SK-N-MC (cell line): Measurements from ENCODE around the gene PHRF1.

Experiments used
- DNase-seq: peaks from one replicate; pipeline ENCODE4 v3.0.0-alpha.2; 2011; ENCODE audit warnings: low read depth, low spot score
- H3K27ac ChIP-seq: fragments of 200-600 bp; sonication (generic); 2 replicates; pipeline ENCODE4 v1.5.1; 2016; ENCODE audit warnings: mixed run types
- H3K36me3 ChIP-seq: fragments of 200-600 bp; sonication (generic); 2 replicates; pipeline ENCODE4 v1.6.1; 2017; ENCODE audit warnings: antibody characterized with exemption, low read length, mixed read lengths; ENCODE audit not compliant: insufficient read depth
- H3K4me3 ChIP-seq: fragments of 200-600 bp; sonication (generic); 2 replicates; pipeline ENCODE4 v1.5.1; 2016
- H3K9ac ChIP-seq: fragments of 200-600 bp; sonication (generic); 2 replicates; pipeline ENCODE4 v1.8.0; 2017; ENCODE audit warnings: mixed run types, mixed read lengths; ENCODE audit not compliant: insufficient read length
- H3K9me3 ChIP-seq: fragments of 200-600 bp; sonication (generic); 2 replicates; pipeline ENCODE4 v1.6.1; 2017; ENCODE audit warnings: low read depth, mild to moderate bottlenecking, antibody characterized with exemption, low read length, moderate library complexity, mixed read lengths
- EZH2 ChIP-seq: fragments of 200-600 bp; sonication (generic); IDR thresholded peaks from one replicate; pipeline ENCODE4 v1.6.1; 2017; ENCODE audit warnings: antibody characterized with exemption
- FOXP2 ChIP-seq: optimal IDR thresholded peaks from 2 replicates; pipeline ENCODE3; 2011; ENCODE audit warnings: mild to moderate bottlenecking, moderate library complexity; ENCODE audit not compliant: insufficient read depth; ENCODE audit errors: extremely low read length, control extremely low read depth
- POLR2AphosphoS5 ChIP-seq: IDR thresholded peaks from 2 replicates; pipeline ENCODE4 v1.6.1; 2012; ENCODE audit warnings: mild to moderate bottlenecking, low read depth, low read length, borderline replicate concordance

The PHRF1 gene

GRCh38 chr11:584287-584686 lies 8.0 kb downstream of the PHRF1 start:
- Histone ChIP-seq H3K27ac (no peak overlapping the region), H3K9ac (no peak overlapping the region), H3K4me3 (no peak overlapping the region), H3K36me3 (peaks cover 50% of the 10 kb centered on the region), H3K9me3 (no peaks in the 10 kb centered on the region)
- no peak for DNase-seq
- TF ChIP-seq FOXP2, result no peak
- TF ChIP-seq POLR2AphosphoS5, result no peak
- TF ChIP-seq EZH2, result no peak

- DNase-seq, result no peak
- Histone ChIP-seq H3K9ac (no peak overlapping the region), H3K27ac (no peak overlapping the region), H3K36me3 (peaks cover 67% of the 10 kb centered on the region), H3K9me3 (no peaks in the 10 kb centered on the region), H3K4me3 (no peak overlapping the region)
- TF ChIP-seq EZH2 (no peak), POLR2AphosphoS5 (no peak), FOXP2 (no peak)
Measured at GRCh38 chr11:586376-587316, 10.4 kb downstream of the PHRF1 start.

GRCh38 chr11:587546-587945 lies 11.3 kb downstream of the PHRF1 start:
- peaks cover 67% of the 10 kb centered on the region for H3K36me3 ChIP-seq
- H3K4me3 ChIP-seq, result no peak overlapping the region
- H3K9me3 ChIP-seq, result no peaks in the 10 kb centered on the region
- DNase-seq, result no peak
- TF ChIP-seq FOXP2 (no peak), POLR2AphosphoS5 (no peak), EZH2 (no peak)
- H3K9ac ChIP-seq, result no peak overlapping the region
- H3K27ac ChIP-seq, result no peak overlapping the region

- Histone ChIP-seq H3K27ac (no peak overlapping the region), H3K9ac (no peak overlapping the region), H3K4me3 (no peak overlapping the region), H3K9me3 (no peaks in the 10 kb centered on the region), H3K36me3 (peaks cover 72% of the 10 kb centered on the region)
- no peak for DNase-seq
- TF ChIP-seq POLR2AphosphoS5 (no peak), FOXP2 (no peak), EZH2 (no peak)
Measured at GRCh38 chr11:587978-588380, 11.7 kb downstream of the PHRF1 start.

GRCh38 chr11:589798-590197 lies 13.5 kb downstream of the PHRF1 start:
- Histone ChIP-seq H3K9me3 (no peaks in the 10 kb centered on the region), H3K36me3 (peaks cover 78% of the 10 kb centered on the region), H3K4me3 (no peak overlapping the region), H3K9ac (no peak overlapping the region), H3K27ac (no peak overlapping the region)
- no peak for TF ChIP-seq EZH2
- TF ChIP-seq POLR2AphosphoS5, result no peak
- TF ChIP-seq FOXP2, result no peak
- no peak for DNase-seq

- no peak overlapping the region for H3K27ac ChIP-seq
- no peak overlapping the region for H3K9ac ChIP-seq
- no peak for TF ChIP-seq FOXP2
- TF ChIP-seq POLR2AphosphoS5, result no peak
- TF ChIP-seq EZH2, result no peak
- DNase-seq, result no peak
- H3K9me3 ChIP-seq, result no peaks in the 10 kb centered on the region
- H3K4me3 ChIP-seq, result no peak overlapping the region
- H3K36me3 ChIP-seq, result peaks cover 84% of the 10 kb centered on the region
Measured at GRCh38 chr11:590997-591396, 14.7 kb downstream of the PHRF1 start.

GRCh38 chr11:592501-592900 lies 16.2 kb downstream of the PHRF1 start:
- no peak for TF ChIP-seq POLR2AphosphoS5
- TF ChIP-seq FOXP2, result no peak
- no peak for TF ChIP-seq EZH2

GRCh38 chr11:592918-593317 lies 16.6 kb downstream of the PHRF1 start:
- no peak overlapping the region for H3K4me3 ChIP-seq
- no peak for DNase-seq
- TF ChIP-seq EZH2, result no peak
- TF ChIP-seq FOXP2, result no peak
- no peak for TF ChIP-seq POLR2AphosphoS5
- peaks cover 81% of the 10 kb centered on the region for H3K36me3 ChIP-seq
- no peak overlapping the region for H3K9ac ChIP-seq
- no peaks in the 10 kb centered on the region for H3K9me3 ChIP-seq
- H3K27ac ChIP-seq, result no peak overlapping the region

More at GRCh38 chr11:592501-592900, 16.2 kb downstream of the PHRF1 start:
- no peak for DNase-seq
- Histone ChIP-seq H3K9me3 (no peaks in the 10 kb centered on the region), H3K27ac (no peak overlapping the region), H3K36me3 (peaks cover 84% of the 10 kb centered on the region), H3K4me3 (no peak overlapping the region), H3K9ac (no peak overlapping the region)

GRCh38 chr11:593347-593746 lies 17.1 kb downstream of the PHRF1 start:
- H3K27ac ChIP-seq, result no peak overlapping the region
- H3K4me3 ChIP-seq, result no peak overlapping the region
- peaks cover 81% of the 10 kb centered on the region for H3K36me3 ChIP-seq
- no peak for TF ChIP-seq EZH2
- no peak for TF ChIP-seq FOXP2
- no peak for TF ChIP-seq POLR2AphosphoS5
- no peak overlapping the region for H3K9ac ChIP-seq
- no peak for DNase-seq
- no peaks in the 10 kb centered on the region for H3K9me3 ChIP-seq

- H3K36me3 ChIP-seq, result peaks cover 76% of the 10 kb centered on the region
Measured at GRCh38 chr11:595400-595799, 19.1 kb downstream of the PHRF1 start.

More at GRCh38 chr11:595400-595799, 19.1 kb downstream of the PHRF1 start:
- no peak for DNase-seq
- TF ChIP-seq POLR2AphosphoS5 (no peak), FOXP2 (no peak), EZH2 (no peak)
- Histone ChIP-seq H3K27ac (no peak overlapping the region), H3K9me3 (no peaks in the 10 kb centered on the region), H3K9ac (no peak overlapping the region), H3K4me3 (no peak overlapping the region)
